Measurements from ENCODE around the gene ETNK2. TPM values are rescaled to one million over a fixed set of nuclear protein-coding genes. Genes with fewer than 3 reads are reported as not detected.

ETNK2 gene
- total RNA-seq, 4 donors from 2014 or later: 0.35 to 9.7 (median 5.7) TPM; not detected in 1

- Histone ChIP-seq H3K4me1 (no peaks in the 10 kb centered on the region), H3K27ac (no peak overlapping the region), H3K4me3 (no peak overlapping the region), H3K9me3 (peaks cover 0 to 11% (median 5%) of the 10 kb centered on the region in 4 donors), H3K27me3 (no peaks in the 10 kb centered on the region), H3K36me3 (no peaks in the 10 kb centered on the region)
- DNase-seq: no peak
- no peak for TF ChIP-seq CTCF (IDR thresholded peaks at IDR 0.05)
Measured at GRCh38 chr1:204167730-204168129, 15.9 kb upstream of the ETNK2 start.

DNA sequence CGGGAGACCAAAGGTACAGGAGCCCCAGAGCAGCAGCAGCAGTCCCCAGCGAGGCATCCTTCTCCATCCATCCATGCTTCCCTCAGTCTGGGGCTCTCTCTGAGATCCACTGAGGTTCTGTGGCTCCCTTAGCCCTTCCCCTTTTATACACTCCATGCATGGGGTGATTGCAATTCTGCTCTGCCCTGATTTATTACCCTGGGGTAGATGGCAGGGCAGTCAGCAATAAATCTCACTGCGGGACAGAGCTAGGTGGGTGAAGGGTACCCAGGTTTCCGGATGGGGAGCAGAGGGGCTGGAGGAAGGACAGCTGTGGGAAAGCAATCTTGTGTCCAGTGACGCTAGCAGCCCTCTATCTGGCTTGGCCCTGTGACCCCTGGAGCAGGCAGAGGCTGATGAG lies 14.4 kb upstream of the ETNK2 start, which contains the start of gene REN:
Gene REN, minus strand, starts transcription at position 119 of the 400 bp plus-strand sequence. Its CDS starts 44 bp downstream, at position 75.
- Histone ChIP-seq H3K36me3 (no peaks in the 10 kb centered on the region), H3K4me1 (no peaks in the 10 kb centered on the region), H3K9me3 (peaks cover 0 to 11% (median 2%) of the 10 kb centered on the region in 4 donors), H3K4me3 (no peak within 1 kb of the TSS), H3K27ac (no peak within 1 kb of the TSS), H3K27me3 (no peaks in the 10 kb centered on the region)
- no peak for DNase-seq
- TF ChIP-seq POLR2A (IDR thresholded peaks at IDR 0.05) (no peak), CTCF (IDR thresholded peaks at IDR 0.05) (no peak)

- peak; percentile 59 to 91 (median 88) for DNase-seq
- Histone ChIP-seq H3K4me3 (no peak overlapping the region), H3K4me1 (no peaks in the 10 kb centered on the region), H3K27ac (no peak overlapping the region), H3K9me3 (peaks cover 0 to 5% (median 0%) of the 10 kb centered on the region in 4 donors), H3K27me3 (no peaks in the 10 kb centered on the region), H3K36me3 (no peaks in the 10 kb centered on the region)
- TF ChIP-seq CTCF (IDR thresholded peaks at IDR 0.05) (peak; percentile 84 to 99 (median 98)), POLR2A (IDR thresholded peaks at IDR 0.05) (no peak)
Measured at GRCh38 chr1:204162494-204163074, 10.7 kb upstream of the ETNK2 start.

GRCh38 chr1:204161609-204162493 lies 10.0 kb upstream of the ETNK2 start:
- TF ChIP-seq CTCF (IDR thresholded peaks at IDR 0.05) (no peak), POLR2A (IDR thresholded peaks at IDR 0.05) (no peak)
- Histone ChIP-seq H3K27ac (no peak overlapping the region), H3K9me3 (peaks cover 0 to 4% (median 0%) of the 10 kb centered on the region in 4 donors), H3K4me3 (no peak overlapping the region), H3K36me3 (no peaks in the 10 kb centered on the region), H3K27me3 (no peaks in the 10 kb centered on the region), H3K4me1 (no peaks in the 10 kb centered on the region)
- no peak for DNase-seq

- H3K4me1 ChIP-seq: no peaks in the 10 kb centered on the region
- DNase-seq: no peak
- no peaks in the 10 kb centered on the region for H3K27me3 ChIP-seq
- no peak overlapping the region for H3K27ac ChIP-seq
- H3K9me3 ChIP-seq: no peaks in the 10 kb centered on the region
- TF ChIP-seq POLR2A (IDR thresholded peaks at IDR 0.05): no peak
- TF ChIP-seq CTCF (IDR thresholded peaks at IDR 0.05): no peak
- no peaks in the 10 kb centered on the region for H3K36me3 ChIP-seq
- H3K4me3 ChIP-seq: no peak overlapping the region
Measured at GRCh38 chr1:204157962-204158361, 6.1 kb upstream of the ETNK2 start.

Data from Peyer's patch (tissue), 4 donors.